SK-N-SH (cell line): ENCODE measurements around the gene OR2L5. TPM values are rescaled to one million over a fixed set of nuclear protein-coding genes. Genes with fewer than 3 reads are reported as not detected.

ENCODE experiments used
- CTCF ChIA-PET: fragments of 300-600, 350-600 bp; formaldehyde crosslinking; extraction: SDS; loops from one replicate; lab custom pipeline; 2021; lab: Yijun Ruan, JAX
- POLR2A ChIA-PET: fragments of 350-600 bp; sonication (Branson Sonifier 250); formaldehyde crosslinking; extraction: SDS; loops from one replicate; lab custom pipeline; 2020; ENCODE audit warnings: antibody characterized with exemption, inconsistent platforms; lab: Yijun Ruan, JAX
- DNase-seq: peaks from one replicate; pipeline ENCODE4 v3.0.0; 2012
- H2AFZ ChIP-seq: fragments of 200-600 bp; sonication (generic); 2 replicates; pipeline ENCODE4 v1.8.1; 2016; ENCODE audit warnings: antibody characterized with exemption, mild to moderate bottlenecking, low read depth
- H3F3A ChIP-seq: fragments of 200-600 bp; sonication (generic); replicated peaks from 2 replicates; pipeline ENCODE3; 2016; ENCODE audit warnings: antibody characterized with exemption, mild to moderate bottlenecking; ENCODE audit not compliant: insufficient read depth
- H3K27ac ChIP-seq, 2 experiments: fragments of 200-500 bp in 1 of 2; fragments of 200-600 bp in 1 of 2; sonication (Bioruptor generic) in 1 of 2; sonication (generic), shearing (Covaris generic) in 1 of 2; 2 replicates each; pipeline versions ENCODE4 v1.5.1 to v1.6.1; 2014 to 2016; ENCODE audit warnings: low read depth in 2 of 2, inconsistent platforms in 1 of 2, low read length in 1 of 2, mild to moderate bottlenecking in 1 of 2, mixed read lengths in 1 of 2
- H3K27me3 ChIP-seq: fragments of 200-600 bp; sonication (generic), shearing (Covaris generic); 2 replicates; pipeline ENCODE4 v1.6.1; 2016; ENCODE audit warnings: mixed run types; ENCODE audit not compliant: insufficient read depth
- H3K36me3 ChIP-seq, 2 experiments: fragments of 200-500 bp in 1 of 2; fragments of 200-600 bp in 1 of 2; sonication (Bioruptor generic) in 1 of 2; sonication (generic) in 1 of 2; replicated peaks in 1 of 2; 2 replicates each; pipeline versions ENCODE3 to v1.5.1; 2014 to 2016; ENCODE audit warnings: low read length in 1 of 2, mild to moderate bottlenecking in 1 of 2; ENCODE audit not compliant: insufficient read depth in 2 of 2, control insufficient read depth in 1 of 2
- H3K4me1 ChIP-seq, 2 experiments: fragments of 200-500 bp in 1 of 2; fragments of 200-600 bp in 1 of 2; sonication (Bioruptor generic) in 1 of 2; sonication (generic), shearing (Covaris generic) in 1 of 2; 2 replicates each; pipeline versions ENCODE4 v1.5.1 to v1.6.1; 2014 to 2016; ENCODE audit warnings: low read depth in 1 of 2, low read length in 1 of 2, mixed run types in 1 of 2; ENCODE audit not compliant: insufficient read depth in 2 of 2, control insufficient read depth in 1 of 2
- H3K4me2 ChIP-seq: fragments of 200-600 bp; sonication (generic), shearing (Covaris generic); 2 replicates; pipeline ENCODE4 v1.6.1; 2017; ENCODE audit warnings: mixed run types
- H3K4me3 ChIP-seq, 2 experiments: fragments of 200-500 bp in 1 of 2; fragments of 200-600 bp in 1 of 2; sonication (Bioruptor generic) in 1 of 2; sonication (generic), shearing (Covaris generic) in 1 of 2; 2 replicates each; pipeline versions ENCODE4 v1.5.1 to v1.8.1; 2014 to 2016; ENCODE audit warnings: low read depth in 2 of 2, inconsistent platforms in 1 of 2, low read length in 1 of 2, mild to moderate bottlenecking in 1 of 2, mixed read lengths in 1 of 2, moderate library complexity in 1 of 2
- H3K79me2 ChIP-seq: fragments of 200-600 bp; sonication (generic); 2 replicates; pipeline ENCODE4 v1.8.1; 2017; ENCODE audit warnings: mild to moderate bottlenecking; ENCODE audit not compliant: insufficient read depth
- H3K9ac ChIP-seq: fragments of 200-600 bp; sonication (generic); 2 replicates; pipeline ENCODE4 v1.6.1; 2017; ENCODE audit warnings: mixed run types
- H3K9me2 ChIP-seq: fragments of 200-600 bp; sonication (generic); 2 replicates; pipeline ENCODE4 v1.6.1; 2017; ENCODE audit warnings: mixed run types
- H3K9me3 ChIP-seq: fragments of 200-600 bp; sonication (generic); 2 replicates; pipeline ENCODE4 v1.6.1; 2017; ENCODE audit warnings: mixed run types, mild to moderate bottlenecking, moderate library complexity
- H4K20me1 ChIP-seq: fragments of 200-600 bp; sonication (generic); 2 replicates; pipeline ENCODE4 v1.6.1; 2017; ENCODE audit warnings: mild to moderate bottlenecking, mixed run types; ENCODE audit not compliant: insufficient read depth
- CTCF ChIP-seq: fragments of 200-600 bp; sonication (generic); IDR thresholded peaks from 2 replicates; pipeline ENCODE4 v1.6.1; 2017; ENCODE audit warnings: antibody characterized with exemption, mild to moderate bottlenecking, moderate library complexity
- EP300 ChIP-seq, 2 experiments: IDR thresholded peaks; 2 replicates each; pipeline versions ENCODE4 v1.4.0 to v1.6.1; 2012; ENCODE audit warnings: borderline replicate concordance in 1 of 2, low read depth in 1 of 2, low read length in 1 of 2
- GABPA ChIP-seq: IDR thresholded peaks from 2 replicates; pipeline ENCODE4 v1.4.0; 2012; ENCODE audit warnings: low read depth, mild to moderate bottlenecking
- GATA2 ChIP-seq: sonication (generic); formaldehyde crosslinking; IDR thresholded peaks from 2 replicates; pipeline ENCODE4 v1.5.0; 2020; ENCODE audit warnings: mild to moderate bottlenecking, missing genetic modification reagents
- PBX3 ChIP-seq: IDR thresholded peaks from 2 replicates; pipeline ENCODE4; 2012
- POLR2AphosphoS5 ChIP-seq: IDR thresholded peaks from 2 replicates; pipeline ENCODE4 v1.6.1; 2012; ENCODE audit warnings: low read depth, low read length
- RCOR1 ChIP-seq: fragments of 150-350 bp; IDR thresholded peaks from 2 replicates; pipeline ENCODE4 v1.6.1; 2017; ENCODE audit warnings: antibody characterized with exemption, low read length
- REST ChIP-seq: IDR thresholded peaks from 2 replicates; pipeline ENCODE4 v1.6.1; 2012; ENCODE audit warnings: mild to moderate bottlenecking, low read depth, low read length, moderate library complexity
- RFX5 ChIP-seq: IDR thresholded peaks from 2 replicates; pipeline ENCODE4 v1.6.1; 2012; ENCODE audit warnings: mild to moderate bottlenecking, improper control_type of control experiment, low read length
- TAF1 ChIP-seq: IDR thresholded peaks from 2 replicates; pipeline ENCODE4 v1.6.1; 2012; ENCODE audit warnings: low read depth, mild to moderate bottlenecking, low read length, moderate library complexity, borderline replicate concordance
- TEAD4 ChIP-seq: IDR thresholded peaks from 2 replicates; pipeline ENCODE4 v1.4.0; 2012; ENCODE audit warnings: mild to moderate bottlenecking, borderline replicate concordance; ENCODE audit not compliant: insufficient read depth
- YY1 ChIP-seq: IDR thresholded peaks from 2 replicates; pipeline ENCODE4 v1.4.0; 2012; ENCODE audit warnings: low read depth, mild to moderate bottlenecking
- whole genome bisulfite sequencing: methylation state at CpG from one replicate; pipeline ENCODE4 v1.1.6; 2017; ENCODE audit warnings: low lambda C conversion rate; 5-methylcytosine and 5-hydroxymethylcytosine counted together
- polyA plus RNA-seq, 3 experiments: library from polyadenylated mRNA; depleted of rRNA; stranded (reverse); fragments of >200 nt; gene quantifications; 2 replicates each; pipeline ENCODE4 v1.2.3, GENCODE V29; 2012
- TF ChIP-seq, protein P1 (sequence below): IDR thresholded peaks from 2 replicates; pipeline ENCODE4 v1.4.0; 2012; ENCODE audit warnings: low read depth, borderline replicate concordance
- TF ChIP-seq, protein P2 (sequence below): fragments of 150-350 bp; IDR thresholded peaks from 2 replicates; pipeline ENCODE4 v1.6.1; 2016; ENCODE audit warnings: mild to moderate bottlenecking, low read depth, low read length
- TF ChIP-seq, protein P3 (sequence below): IDR thresholded peaks from 2 replicates; pipeline ENCODE4 v1.4.0; 2012; ENCODE audit warnings: low read depth

OR2L5 gene
- polyA plus RNA-seq, 1 of the 3 experiments (the other 2 are of a cell fraction), result not detected

DNA sequence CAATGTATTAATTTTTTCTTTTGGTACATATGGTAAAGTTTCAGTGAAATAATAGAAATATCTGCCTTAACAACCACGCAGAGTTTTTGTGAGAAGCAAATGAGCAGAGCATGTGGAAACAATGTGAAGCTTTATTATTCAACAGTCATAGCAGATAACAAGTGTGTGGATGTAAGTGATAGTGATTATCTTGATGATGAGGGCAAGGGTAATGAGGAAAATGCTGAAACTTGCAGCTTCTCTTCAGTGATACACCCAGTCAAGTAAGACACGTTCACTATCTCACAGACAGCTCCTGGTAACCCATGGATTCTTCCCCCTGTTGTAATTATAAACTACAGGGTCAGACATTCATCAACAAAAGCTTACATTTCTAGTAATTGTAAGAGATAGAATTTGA is 14.6 kb upstream of the OR2L5 start:
- Histone ChIP-seq H3K27me3 (no peaks in the 10 kb centered on the region), H3K4me3 (no peak overlapping the region), H3K9ac (no peak overlapping the region), H3K36me3 (no peaks in the 10 kb centered on the region), H3K4me1 (no peaks in the 10 kb centered on the region), H3K9me2 (no peaks in the 10 kb centered on the region), H2AFZ (no peak overlapping the region), H4K20me1 (no peaks in the 10 kb centered on the region), H3K27ac (no peak overlapping the region), H3K79me2 (no peaks in the 10 kb centered on the region), H3K9me3 (0 out of 2 replicates have a peak, but pooled peaks cover 4% of the 10 kb centered on the region), H3K4me2 (no peak overlapping the region), H3F3A (no peaks in the 10 kb centered on the region)
- no peak for TF ChIP-seq EP300 (IDR thresholded peaks at IDR 0.05; ENCODE audit: borderline replicate concordance in 1 of 2, low read depth in 1 of 2, low read length in 1 of 2)
- no peak for TF ChIP-seq TAF1
- no peak for TF ChIP-seq GABPA
- no peak for TF ChIP-seq RCOR1
- ChIA-PET POLR2A (no interaction called here), CTCF (no interaction called here)
- DNase-seq, result no peak
- WGBS, result 9% methylated on average over 2 of the region's 2 CpGs

DNA sequence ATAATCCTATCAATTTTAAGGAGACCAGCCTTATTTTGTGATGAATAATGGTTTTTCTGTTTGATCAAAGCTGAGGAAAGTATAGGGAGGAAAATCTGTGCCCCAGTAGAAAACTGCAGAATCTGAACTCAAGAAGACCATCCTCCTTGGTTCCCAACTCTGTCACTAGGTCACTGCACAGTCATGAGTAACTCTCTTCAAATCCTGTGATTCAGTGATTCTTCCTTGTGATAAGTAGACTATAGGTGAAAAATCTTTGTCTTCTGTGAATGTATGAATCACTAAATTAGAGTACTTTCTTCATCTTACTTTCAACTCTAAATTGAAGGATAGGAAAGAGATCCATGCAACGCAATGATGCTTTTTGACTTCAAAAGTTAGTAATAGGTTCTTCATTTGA is 13.3 kb upstream of the OR2L5 start:
- TF ChIP-seq EP300 (IDR thresholded peaks at IDR 0.05; ENCODE audit: borderline replicate concordance in 1 of 2, low read depth in 1 of 2, low read length in 1 of 2) (no peak), POLR2AphosphoS5 (no peak), RCOR1 (no peak), TEAD4 (no peak), GATA2 (CRISPR knock-in tag) (no peak), RFX5 (no peak), CTCF (no peak), REST (no peak), GABPA (no peak), YY1 (no peak), PBX3 (no peak)
- TF ChIP-seq, protein P1, sequence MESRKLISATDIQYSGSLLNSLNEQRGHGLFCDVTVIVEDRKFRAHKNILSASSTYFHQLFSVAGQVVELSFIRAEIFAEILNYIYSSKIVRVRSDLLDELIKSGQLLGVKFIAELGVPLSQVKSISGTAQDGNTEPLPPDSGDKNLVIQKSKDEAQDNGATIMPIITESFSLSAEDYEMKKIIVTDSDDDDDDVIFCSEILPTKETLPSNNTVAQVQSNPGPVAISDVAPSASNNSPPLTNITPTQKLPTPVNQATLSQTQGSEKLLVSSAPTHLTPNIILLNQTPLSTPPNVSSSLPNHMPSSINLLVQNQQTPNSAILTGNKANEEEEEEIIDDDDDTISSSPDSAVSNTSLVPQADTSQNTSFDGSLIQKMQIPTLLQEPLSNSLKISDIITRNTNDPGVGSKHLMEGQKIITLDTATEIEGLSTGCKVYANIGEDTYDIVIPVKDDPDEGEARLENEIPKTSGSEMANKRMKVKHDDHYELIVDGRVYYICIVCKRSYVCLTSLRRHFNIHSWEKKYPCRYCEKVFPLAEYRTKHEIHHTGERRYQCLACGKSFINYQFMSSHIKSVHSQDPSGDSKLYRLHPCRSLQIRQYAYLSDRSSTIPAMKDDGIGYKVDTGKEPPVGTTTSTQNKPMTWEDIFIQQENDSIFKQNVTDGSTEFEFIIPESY, result no peak
- TF ChIP-seq, protein P2, sequence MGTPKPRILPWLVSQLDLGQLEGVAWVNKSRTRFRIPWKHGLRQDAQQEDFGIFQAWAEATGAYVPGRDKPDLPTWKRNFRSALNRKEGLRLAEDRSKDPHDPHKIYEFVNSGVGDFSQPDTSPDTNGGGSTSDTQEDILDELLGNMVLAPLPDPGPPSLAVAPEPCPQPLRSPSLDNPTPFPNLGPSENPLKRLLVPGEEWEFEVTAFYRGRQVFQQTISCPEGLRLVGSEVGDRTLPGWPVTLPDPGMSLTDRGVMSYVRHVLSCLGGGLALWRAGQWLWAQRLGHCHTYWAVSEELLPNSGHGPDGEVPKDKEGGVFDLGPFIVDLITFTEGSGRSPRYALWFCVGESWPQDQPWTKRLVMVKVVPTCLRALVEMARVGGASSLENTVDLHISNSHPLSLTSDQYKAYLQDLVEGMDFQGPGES, result no peak
- TF ChIP-seq, protein P3, sequence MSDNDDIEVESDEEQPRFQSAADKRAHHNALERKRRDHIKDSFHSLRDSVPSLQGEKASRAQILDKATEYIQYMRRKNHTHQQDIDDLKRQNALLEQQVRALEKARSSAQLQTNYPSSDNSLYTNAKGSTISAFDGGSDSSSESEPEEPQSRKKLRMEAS, result no peak
- Histone ChIP-seq H3K9ac (no peak overlapping the region), H2AFZ (no peak overlapping the region), H3K4me1 (no peaks in the 10 kb centered on the region), H3K27me3 (no peaks in the 10 kb centered on the region), H3K4me3 (no peak overlapping the region), H4K20me1 (no peaks in the 10 kb centered on the region), H3K9me3 (0 out of 2 replicates have a peak, but pooled peaks cover 4% of the 10 kb centered on the region), H3K4me2 (no peak overlapping the region), H3K79me2 (no peaks in the 10 kb centered on the region), H3K36me3 (no peaks in the 10 kb centered on the region), H3K27ac (no peak overlapping the region), H3K9me2 (no peaks in the 10 kb centered on the region), H3F3A (no peaks in the 10 kb centered on the region)
- ChIA-PET POLR2A (no interaction called here), CTCF (no interaction called here)
- 5% methylated on average over 1 of the region's 1 CpG for WGBS
- no peak for DNase-seq
